Neural progenitor cell (in vitro differentiated cells): ENCODE data around the gene MAPK8.

Source experiments
- CTCF ChIP-seq: fragments of 200-600 bp; sonication (generic); IDR thresholded peaks from 2 replicates; pipeline ENCODE4 v1.5.1; 2017; ENCODE audit warnings: antibody characterized with exemption, mild to moderate bottlenecking
- EZH2 ChIP-seq: fragments of 200-600 bp; sonication (generic); IDR thresholded peaks from 2 replicates; pipeline ENCODE4 v1.6.1; 2017; ENCODE audit warnings: antibody characterized with exemption, mild to moderate bottlenecking, moderate library complexity

- no peak for TF ChIP-seq CTCF
- no peak for TF ChIP-seq EZH2
Measured at GRCh38 chr10:48475943-48476278, 169.4 kb downstream of the MAPK8 start.
